Left cardiac atrium (tissue), 4 donors: ENCODE data around the gene ELAVL3. TPM values are rescaled to one million over a fixed set of nuclear protein-coding genes. Genes with fewer than 3 reads are reported as not detected.
"Not testable (repeated sequence)": the region's sequence is repeated elsewhere in the genome, so short reads cannot be mapped to it uniquely, and the experiment has no call there.

Source experiments
- ATAC-seq, 2 donors: fragments of 200-7000 bp; cut with Tn5 transposase; one replicate each; pipeline ENCODE4 v1.9.1; 2020; ENCODE audit warnings: mild to moderate bottlenecking in 2 of 2, moderate library complexity in 2 of 2
- DNase-seq: peaks from one replicate; pipeline ENCODE4 v3.0.0-alpha.2; 2020
- intact Hi-C, 2 donors: fragments of 100-400 bp; cut with DNase I; formaldehyde crosslinking; loops; one replicate each; pipeline versions ENCODE4 v1.14.1 to v1.15.1; 2022 to 2023
- total RNA-seq, 2 donors: library from RNA; stranded (reverse); fragmentation: NEBNext Ultra II Directional; extraction: Animal tissue kit (Norgen Biotek cat#: 25700); gene quantifications; one replicate each; pipeline ENCODE4 v1.2.1, GENCODE V29; 2021
- donor health status: DM: no; HTN: yes; CAD: no.
- donor health status: DM: no; HTN: yes; CAD: no; lungs with severe emphysema.
- donor health status: DM: yes; HTN: yes; CAD: no.
- donor health status: Dilated cardiomyopathy.

ELAVL3 gene
- total RNA-seq, 2 donors from 2014 or later = 0.24 to 0.50 TPM

- DNase-seq (no peak), ATAC-seq (no peak)
- intact Hi-C loops = no loop called here
Measured at GRCh38 chr19:11465600-11465999, 15.2 kb downstream of the ELAVL3 start.

DNA sequence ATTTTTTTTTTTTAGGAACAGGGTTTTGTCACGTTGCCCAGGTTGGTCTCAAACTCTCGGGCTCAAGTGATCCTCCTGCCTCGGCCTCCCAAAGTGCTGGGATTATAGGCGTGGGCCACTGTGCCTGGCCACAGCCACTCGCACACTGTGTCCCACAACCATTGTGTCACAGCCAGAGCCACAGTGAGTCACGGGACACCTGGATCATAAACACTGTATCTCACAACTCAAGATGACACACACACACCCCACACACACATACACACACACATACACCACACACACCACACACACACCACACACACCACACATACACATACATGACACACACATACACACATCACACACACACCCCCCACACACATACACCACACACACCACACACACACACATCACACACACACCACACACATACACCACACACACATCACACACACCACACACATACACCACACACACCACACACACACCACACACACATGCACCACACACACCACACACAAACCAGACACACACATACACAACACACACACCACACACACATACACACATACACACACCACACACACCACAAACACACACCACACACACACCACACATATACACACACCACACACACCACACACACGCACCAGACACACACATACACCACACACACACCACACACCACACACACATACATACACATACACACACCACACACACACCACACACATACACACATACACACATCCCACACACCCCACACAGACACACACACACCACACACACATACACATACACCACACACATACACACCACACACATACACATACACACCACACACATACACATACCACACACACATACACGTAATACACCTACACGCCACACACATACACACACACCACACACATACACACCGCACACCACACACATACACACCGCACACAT lies 16.2 kb downstream of the ELAVL3 start:
- ATAC-seq (no peak), DNase-seq (no peak)
- intact Hi-C loops = no loop called here

DNA sequence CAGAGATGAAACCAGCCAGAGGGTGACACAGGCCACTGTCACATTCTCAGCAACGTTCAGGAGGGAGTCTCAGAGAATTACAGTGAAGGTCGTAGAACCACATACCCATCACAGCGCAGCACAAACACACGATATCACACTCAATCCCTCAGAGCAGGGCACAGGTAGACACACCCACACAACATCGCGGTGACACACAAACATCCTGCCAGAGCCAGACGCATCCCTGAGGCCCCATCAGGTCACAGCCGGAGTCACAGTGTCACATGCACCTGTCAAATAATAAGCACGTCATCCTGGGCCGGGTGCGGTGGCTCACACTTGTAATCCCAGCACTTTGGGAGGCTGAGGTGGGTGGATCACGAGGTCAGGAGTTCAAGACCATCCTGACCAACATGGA lies 17.5 kb downstream of the ELAVL3 start:
- ATAC-seq (no peak), DNase-seq (no peak)
- intact Hi-C loops = no loop called here

DNA sequence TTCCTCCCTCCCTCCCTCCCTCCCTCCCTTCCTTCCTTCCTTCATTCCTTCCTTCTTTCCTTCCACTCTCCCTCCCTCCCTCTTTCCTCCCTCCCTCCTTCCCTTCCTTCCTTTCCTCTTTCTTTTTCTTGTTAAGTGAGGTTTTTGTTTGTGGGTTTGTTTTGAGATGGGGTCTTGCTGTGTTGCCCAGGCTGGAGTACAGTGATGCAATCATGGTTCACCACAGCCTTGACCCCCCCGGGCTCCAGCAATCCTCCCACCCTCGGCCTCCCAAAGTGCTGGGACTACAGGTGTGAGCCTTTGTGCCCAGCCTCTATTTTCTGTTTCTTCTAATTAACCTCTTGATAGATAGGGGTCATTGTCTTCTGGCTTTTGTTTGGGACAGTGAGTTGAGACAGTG lies 19.4 kb downstream of the ELAVL3 start:
- ATAC-seq (no peak), DNase-seq (no peak)
- intact Hi-C loops = no loop called here

DNA sequence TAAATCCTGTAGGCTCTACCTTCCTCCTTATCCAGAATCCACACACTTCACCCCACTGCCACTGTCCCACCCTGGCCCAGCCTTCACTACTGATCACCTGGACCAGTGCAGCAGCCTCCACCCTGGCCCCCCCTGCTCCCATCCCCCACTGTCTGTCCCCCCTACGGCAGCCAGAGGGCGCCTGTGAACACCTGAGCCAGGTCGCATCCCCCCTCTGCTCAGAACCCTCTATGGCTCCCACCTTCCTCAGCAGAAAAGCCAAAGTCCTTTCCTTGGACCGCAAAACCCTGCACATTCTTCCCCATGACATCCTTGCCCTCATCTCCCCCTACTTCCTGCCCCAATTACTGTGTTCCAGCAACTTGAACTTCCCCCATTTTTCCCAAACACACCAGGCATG lies 20.6 kb downstream of the ELAVL3 start:
- intact Hi-C loops = no loop called here
- no peak for ATAC-seq

GRCh38 chr19:11458912-11459311 lies 21.9 kb downstream of the ELAVL3 start:
- ATAC-seq, DNase-seq, intact Hi-C loops: not testable (repeated sequence)

More for the DNA sequence above, 20.6 kb downstream of the ELAVL3 start:
- DNase-seq = no peak

- intact Hi-C loops = no loop called here
- no peak for ATAC-seq
- DNase-seq = no peak
Measured at GRCh38 chr19:11458236-11458900, 22.5 kb downstream of the ELAVL3 start.

- DNase-seq (no peak), ATAC-seq (no peak)
- intact Hi-C loops = no loop called here
Measured at GRCh38 chr19:11457831-11458230, 23.0 kb downstream of the ELAVL3 start.

DNA sequence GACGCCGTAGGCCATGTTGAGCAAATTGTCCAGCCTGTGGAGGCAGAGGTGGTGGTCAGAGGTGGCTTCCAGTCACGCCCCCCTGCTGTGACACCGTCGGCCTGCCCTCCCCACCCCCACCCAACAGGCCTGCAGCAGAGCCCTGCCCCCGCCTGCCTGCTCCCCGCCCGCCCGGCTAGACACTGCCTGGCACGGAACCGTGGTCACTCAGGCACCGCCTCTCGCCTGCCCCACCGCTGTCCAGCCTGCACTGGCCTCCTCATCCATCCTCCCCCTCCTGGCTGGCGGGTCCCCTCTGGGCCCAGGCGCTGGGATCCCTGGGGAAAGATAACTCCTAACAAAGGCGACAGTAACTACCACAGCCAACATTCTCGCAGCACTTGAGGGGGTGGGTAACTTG lies 23.7 kb downstream of the ELAVL3 start:
- DNase-seq = no peak
- ATAC-seq = peak; percentile 30 to 39
- intact Hi-C loops = no loop called here

DNA sequence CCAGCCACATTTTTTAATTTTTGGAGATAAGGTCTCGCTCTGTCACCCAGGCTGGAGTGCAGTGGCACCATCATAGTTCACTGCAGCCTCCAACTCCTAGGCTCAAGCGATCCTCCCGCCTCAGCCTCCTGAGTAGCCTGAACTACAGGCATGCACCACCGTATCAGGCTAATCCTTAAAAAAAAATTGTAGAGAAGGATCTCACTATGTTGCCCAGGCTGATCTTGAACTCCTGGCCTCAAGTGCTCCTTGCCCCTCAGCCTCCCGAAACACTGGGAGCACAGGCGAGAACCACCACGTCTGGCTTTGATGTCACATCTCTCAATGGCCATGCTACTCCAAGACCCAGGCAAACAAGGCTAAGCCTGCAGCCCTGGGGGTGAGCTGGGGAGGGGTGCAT lies 24.2 kb downstream of the ELAVL3 start:
- DNase-seq (no peak), ATAC-seq (no peak)
- intact Hi-C loops = no loop called here

DNA sequence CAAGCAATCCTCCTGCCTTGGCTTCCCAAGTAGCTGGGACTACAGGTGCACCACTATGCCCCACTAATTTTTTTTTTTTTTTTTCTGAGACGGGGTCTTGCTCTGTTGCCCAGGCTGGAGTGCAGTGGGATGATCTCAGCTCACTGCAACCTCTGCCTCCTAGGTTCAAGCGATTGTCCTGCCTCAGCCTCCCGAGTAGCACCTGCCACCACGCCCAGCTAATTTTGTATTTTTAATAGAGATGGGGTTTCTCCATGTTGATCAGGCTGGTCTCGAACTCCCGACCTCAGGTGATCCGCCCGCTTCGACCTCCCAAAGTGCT lies 25.7 kb downstream of the ELAVL3 start:
- ATAC-seq, intact Hi-C loops: not testable (repeated sequence)

DNA sequence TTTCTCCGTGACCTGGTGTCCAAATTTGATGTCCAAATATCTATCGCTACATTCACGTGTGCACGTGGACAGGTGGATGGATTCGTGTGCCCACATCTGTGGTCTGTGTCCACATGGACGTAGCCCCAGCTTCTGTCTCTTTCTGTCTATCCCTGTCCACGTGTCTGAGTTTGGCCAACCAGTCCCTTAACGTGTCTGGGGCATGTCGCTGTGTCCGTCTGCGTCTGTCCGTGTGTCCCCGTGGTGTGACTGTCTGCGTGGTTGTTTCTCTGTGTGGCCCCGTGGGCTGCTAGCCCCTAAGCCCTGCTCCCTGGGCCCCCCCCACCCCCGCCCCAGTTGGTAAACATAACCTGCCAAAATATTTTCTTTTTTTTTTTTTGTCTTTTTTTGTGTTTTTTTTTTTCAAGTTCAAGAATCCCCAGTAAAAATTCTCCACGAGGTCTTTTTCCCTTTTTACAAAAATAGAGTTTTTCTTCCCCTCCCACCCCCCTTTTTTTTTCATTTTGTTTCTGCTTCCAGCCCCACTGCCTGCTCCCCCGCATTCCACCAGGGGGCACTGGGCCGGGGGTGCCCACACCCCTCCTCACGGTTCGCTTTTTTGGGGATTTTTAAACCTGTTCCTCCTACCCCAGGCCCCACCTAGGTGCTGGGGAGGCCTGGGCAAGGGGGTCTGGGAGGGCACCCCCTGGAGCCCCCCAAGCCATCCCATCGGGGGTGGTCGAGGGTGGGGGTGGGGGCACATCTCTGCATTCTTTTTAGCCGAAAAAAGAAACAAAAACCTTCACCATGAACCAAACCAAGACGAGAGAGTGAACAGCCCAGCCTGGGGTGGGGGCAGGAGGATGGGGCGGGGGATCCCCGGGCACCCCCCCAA lies 27.1 kb downstream of the ELAVL3 start:
- no peak for ATAC-seq
- no peak for DNase-seq
- intact Hi-C loops = no loop called here

More for the DNA sequence above, 25.7 kb downstream of the ELAVL3 start:
- not testable (repeated sequence) for DNase-seq

- ATAC-seq (no peak), DNase-seq (no peak)
- intact Hi-C loops = no loop called here
Measured at GRCh38 chr19:11452620-11453310, 28.1 kb downstream of the ELAVL3 start.

DNA sequence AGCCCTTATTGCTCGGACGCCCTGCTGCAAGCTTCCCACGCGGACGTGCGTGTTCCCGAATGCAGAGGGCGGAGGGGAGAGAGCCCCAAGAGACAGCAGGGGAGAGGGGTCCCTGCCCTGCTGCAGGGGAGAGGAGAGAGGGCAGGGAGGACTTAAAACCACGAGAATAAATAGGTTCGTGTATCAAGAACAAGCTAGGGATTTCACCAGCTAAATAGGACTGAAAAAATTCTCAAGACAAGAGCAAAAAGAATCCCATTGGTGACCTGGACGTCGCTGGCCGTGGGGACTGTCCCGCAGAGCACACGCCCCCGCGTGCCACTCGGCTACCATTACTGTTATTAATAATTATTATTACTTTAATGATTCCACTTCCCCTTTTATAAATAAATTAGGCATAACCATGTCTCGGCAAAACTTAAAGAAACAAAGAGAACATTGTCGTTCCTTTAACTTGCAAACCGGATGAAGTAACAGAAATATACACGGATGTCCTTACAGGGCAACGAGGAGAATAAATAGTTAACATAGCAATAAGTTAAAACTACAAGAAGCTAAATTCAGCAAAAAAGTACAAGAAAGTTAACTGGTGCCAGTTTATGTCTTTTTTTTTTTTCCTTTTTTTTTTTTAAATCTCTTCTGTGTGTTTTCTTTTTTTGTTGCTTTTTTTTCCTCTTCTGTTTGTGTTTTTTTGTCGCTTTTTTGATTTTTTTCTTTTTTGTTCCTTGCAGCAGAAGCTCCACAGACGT lies 28.8 kb downstream of the ELAVL3 start:
- ATAC-seq (no peak), DNase-seq (no peak)
- intact Hi-C loops = no loop called here

DNA sequence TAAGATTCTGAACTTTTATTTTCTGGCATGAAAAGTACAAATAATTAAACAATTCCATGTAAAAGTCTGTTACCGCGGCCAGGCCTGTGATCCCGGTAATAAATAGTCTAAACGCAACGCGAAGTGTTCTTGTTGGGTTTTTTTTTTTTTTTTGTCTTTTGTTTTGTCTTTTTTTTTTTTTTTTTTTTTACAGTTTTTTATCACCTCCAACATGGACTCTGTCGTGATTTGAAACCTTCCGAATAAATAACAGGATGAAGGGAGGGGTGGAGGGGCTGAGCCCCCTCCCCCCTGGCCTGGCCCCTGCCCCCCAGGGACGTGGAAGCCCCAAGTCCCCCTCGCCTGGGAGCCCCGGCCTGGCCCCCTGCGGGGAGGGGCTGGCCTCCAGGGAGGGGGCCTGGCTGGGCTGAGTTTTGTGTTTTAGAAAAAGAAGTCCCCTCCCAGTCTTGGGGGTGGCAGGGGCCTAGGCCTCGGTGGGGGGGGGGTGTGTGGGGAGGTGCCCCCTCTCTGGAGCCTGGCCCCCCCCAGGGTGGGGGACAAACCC lies 29.4 kb downstream of the ELAVL3 start:
- no peak for DNase-seq
- intact Hi-C loops = no loop called here
- ATAC-seq = no peak

- no peak for ATAC-seq
- DNase-seq = no peak
- intact Hi-C loops = no loop called here
Measured at GRCh38 chr19:11450570-11451326, 30.1 kb downstream of the ELAVL3 start.

DNA sequence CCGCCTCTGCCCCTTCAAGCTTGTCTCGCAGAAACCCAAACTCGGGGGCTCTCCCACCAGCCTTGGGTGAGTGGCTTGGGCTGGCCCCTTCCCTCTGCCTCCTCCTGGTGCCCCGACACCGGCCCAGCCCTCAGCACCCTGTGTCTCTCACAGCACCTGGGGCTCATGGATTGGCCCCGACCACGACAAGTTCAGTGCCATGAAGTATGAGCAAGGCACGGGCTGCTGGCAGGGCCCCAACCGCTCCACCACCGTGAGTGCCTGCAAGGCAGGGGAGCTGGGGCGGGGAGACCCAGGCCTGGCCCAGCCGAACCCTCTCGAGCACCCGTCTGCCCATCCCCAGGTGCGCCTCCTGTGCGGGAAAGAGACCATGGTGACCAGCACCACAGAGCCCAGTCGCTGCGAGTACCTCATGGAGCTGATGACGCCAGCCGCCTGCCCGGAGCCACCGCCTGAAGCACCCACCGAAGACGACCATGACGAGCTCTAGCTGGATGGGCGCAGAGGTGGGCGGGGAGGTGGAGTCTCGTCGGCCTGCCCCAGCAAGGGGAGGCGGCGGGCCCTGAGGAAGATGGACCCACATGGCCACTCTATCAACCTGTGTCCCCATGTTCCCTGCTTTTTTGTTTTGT lies 31.8 kb downstream of the ELAVL3 start:
- intact Hi-C loops = no loop called here
- ATAC-seq (no peak), DNase-seq (no peak)
